H1 (cell line): ENCODE measurements around the gene CMPK2. TPM values are rescaled to one million over a fixed set of nuclear protein-coding genes. Genes with fewer than 3 reads are reported as not detected.

Experiments
- E2F6 ChIP-seq: IDR thresholded peaks from 2 replicates; pipeline ENCODE4 v1.6.1; 2012; ENCODE audit warnings: inconsistent platforms
- KDM4A ChIP-seq: IDR thresholded peaks from one replicate; pipeline ENCODE4 v1.7.1; 2012; ENCODE audit warnings: low read depth, mild to moderate bottlenecking, moderate library complexity, low read length, inconsistent platforms; ENCODE audit not compliant: severe bottlenecking
- PHF8 ChIP-seq: fragments of 200-600 bp; sonication (generic); conservative IDR thresholded peaks from 2 replicates; pipeline ENCODE4 v1.7.1; 2012; ENCODE audit warnings: low read depth, mild to moderate bottlenecking, inconsistent platforms, low read length, moderate library complexity
- RAD21 ChIP-seq, 2 experiments: IDR thresholded peaks in 1 of 2; conservative IDR thresholded peaks in 1 of 2; 2 replicates each; pipeline ENCODE4 v1.6.1; 2011; ENCODE audit warnings: low read depth in 2 of 2, low read length in 2 of 2, improper control_type of control experiment in 1 of 2, inconsistent platforms in 1 of 2, mild to moderate bottlenecking in 1 of 2, moderate library complexity in 1 of 2
- SP4 ChIP-seq: IDR thresholded peaks from 2 replicates; pipeline ENCODE4 v1.6.1; 2012; ENCODE audit warnings: low read length, inconsistent platforms
- polyA plus RNA-seq, 7 experiments: library from polyadenylated mRNA; depleted of rRNA in 3 of 7; stranded (reverse) in 5 of 7; unstranded in 2 of 7; fragments of >200 nt in 5 of 7; fragments of 200-250 nt in 2 of 7; gene quantifications; 1 replicate in 5 of 7; 2 replicates in 1 of 7; 4 replicates in 1 of 7; pipeline versions ENCODE4 v1.2.1 to v1.2.3, GENCODE V29; 2011 to 2013; ENCODE audit warnings: missing spikeins in 2 of 7, mixed read lengths in 2 of 7
- total RNA-seq: library from RNA; stranded (reverse); fragmentation: NEBNext Ultra II Directional; extraction: Animal tissue kit (Norgen Biotek cat#: 25700); gene quantifications from 2 replicates; pipeline ENCODE4 v1.2.1, GENCODE V29; 2021

The CMPK2 gene
- total and polyA plus RNA-seq, 2 of the 8 experiments (the other 6 are each of a cell fraction or from before 2014, with no cell fraction given) = 0.28 to 0.53 TPM

- TF ChIP-seq RAD21 (IDR thresholded peaks at IDR 0.05 in 1 of 2, conservative IDR thresholded peaks at IDR 0.05 in 1 of 2; ENCODE audit: low read depth in 2 of 2, low read length in 2 of 2) (peak; percentile 54 to 61), SP4 (no peak), KDM4A (no peak), PHF8 (no peak), E2F6 (no peak)
These were observed 37.5 kb downstream of the CMPK2 start (continued) for GRCh38 chr2:6828299-6828584.
